Activated T-cell treated with anti-CD3 and anti-CD28 coated beads, Interleukin-2, amount 50 U/mL, for 48 hours (primary cell): ENCODE data around the gene ZC3H12A.

Source experiments
- DNase-seq, 2 experiments: peaks; one replicate each; pipeline ENCODE4 v3.0.0-alpha.2; 2020

The ZC3H12A gene

GRCh38 chr1:37474046-37474696, at the start of gene ZC3H12A:
ZC3H12A (plus strand) TSS chr1:37474580; CDS start chr1:37475497, 917 bp downstream.
- DNase-seq: peak; percentile 90 to 94

GRCh38 chr1:37425221-37425620, 49.2 kb upstream of the ZC3H12A start:
- no peak for DNase-seq

- DNase-seq: no peak
These were observed 45.4 kb upstream of the ZC3H12A start for GRCh38 chr1:37429029-37429428.

- no peak for DNase-seq
These were observed 44.0 kb upstream of the ZC3H12A start for GRCh38 chr1:37430103-37430985.

- no peak for DNase-seq
These were observed 41.7 kb upstream of the ZC3H12A start for GRCh38 chr1:37432716-37433115.

- no peak for DNase-seq
These were observed 41.2 kb upstream of the ZC3H12A start for GRCh38 chr1:37433171-37433570.

- peak; percentile 84 to 85 for DNase-seq
These were observed 39.8 kb upstream of the ZC3H12A start for GRCh38 chr1:37434292-37435225.

GRCh38 chr1:37437087-37437486, 37.3 kb upstream of the ZC3H12A start:
- no peak for DNase-seq

GRCh38 chr1:37438037-37438868, 36.1 kb upstream of the ZC3H12A start:
- DNase-seq: no peak

- no peak for DNase-seq
These were observed 35.5 kb upstream of the ZC3H12A start for GRCh38 chr1:37438869-37439343.

GRCh38 chr1:37439349-37439995, 34.9 kb upstream of the ZC3H12A start:
- no peak for DNase-seq

- no peak for DNase-seq
These were observed 32.9 kb upstream of the ZC3H12A start for GRCh38 chr1:37441490-37441889.

GRCh38 chr1:37442139-37442538, 32.2 kb upstream of the ZC3H12A start:
- DNase-seq: no peak

GRCh38 chr1:37442644-37443043, 31.7 kb upstream of the ZC3H12A start:
- no peak for DNase-seq

- no peak for DNase-seq
These were observed 27.5 kb upstream of the ZC3H12A start for GRCh38 chr1:37446874-37447273.

GRCh38 chr1:37448185-37448584, 26.2 kb upstream of the ZC3H12A start:
- DNase-seq: no peak

GRCh38 chr1:37448691-37449417, 25.5 kb upstream of the ZC3H12A start:
- DNase-seq: no peak

- no peak for DNase-seq
These were observed 24.4 kb upstream of the ZC3H12A start for GRCh38 chr1:37449936-37450335.

- DNase-seq: no peak
These were observed 22.0 kb upstream of the ZC3H12A start for GRCh38 chr1:37452416-37452815.

GRCh38 chr1:37453647-37454046, 20.7 kb upstream of the ZC3H12A start:
- DNase-seq: no peak

- no peak for DNase-seq
These were observed 18.9 kb upstream of the ZC3H12A start for GRCh38 chr1:37455516-37455915.
